ENCODE results near the gene PRKCD.

The PRKCD gene

GRCh38 chr3:53137835-53138446 lies 23.1 kb upstream of the PRKCD start:
- no peak overlapping the region for H3K27ac ChIP-seq (ENCODE audit: low read depth, low read length)
- no peaks in the 10 kb centered on the region for H3K27me3 ChIP-seq (ENCODE audit: control insufficient read depth in 5 of 5, insufficient read depth in 4 of 5, low read length in 5 of 5)
- no peaks in the 10 kb centered on the region for H3K9me3 ChIP-seq (ENCODE audit: control insufficient read depth in 5 of 5, low read length in 5 of 5)
- H3K4me3 ChIP-seq (ENCODE audit: low read depth in 1 of 5, low read length in 5 of 5): no peak overlapping the region
- H3K4me1 ChIP-seq (ENCODE audit: control insufficient read depth in 5 of 5, insufficient read depth in 5 of 5, low read length in 5 of 5): peaks cover 3 to 41% (median 27%) of the 10 kb centered on the region in 5 donors
- no peaks in the 10 kb centered on the region for H3K36me3 ChIP-seq (ENCODE audit: control insufficient read depth in 5 of 5, insufficient read depth in 5 of 5, low read length in 5 of 5)
- H3K9ac ChIP-seq (ENCODE audit: low read length in 5 of 5): no peak overlapping the region

GRCh38 chr3:53139906-53140846 lies 20.8 kb upstream of the PRKCD start:
- Histone ChIP-seq H3K9me3 (ENCODE audit: control insufficient read depth in 5 of 5, low read length in 5 of 5) (no peaks in the 10 kb centered on the region), H3K4me3 (ENCODE audit: low read depth in 1 of 5, low read length in 5 of 5) (no peak overlapping the region)

GRCh38 chr3:53140847-53141845 lies 19.9 kb upstream of the PRKCD start:
- no peaks in the 10 kb centered on the region for H3K27me3 ChIP-seq (ENCODE audit: control insufficient read depth in 5 of 5, insufficient read depth in 4 of 5, low read length in 5 of 5)
- peak overlapping the region; percentile 34 for H3K27ac ChIP-seq (ENCODE audit: low read depth, low read length)
- H3K4me1 ChIP-seq (ENCODE audit: control insufficient read depth in 5 of 5, insufficient read depth in 5 of 5, low read length in 5 of 5): peaks cover 2 to 24% (median 13%) of the 10 kb centered on the region in 5 donors
- H3K9me3 ChIP-seq (ENCODE audit: control insufficient read depth in 5 of 5, low read length in 5 of 5): no peaks in the 10 kb centered on the region
- no peak overlapping the region for H3K4me3 ChIP-seq (ENCODE audit: low read depth in 1 of 5, low read length in 5 of 5)
- no peaks in the 10 kb centered on the region for H3K36me3 ChIP-seq (ENCODE audit: control insufficient read depth in 5 of 5, insufficient read depth in 5 of 5, low read length in 5 of 5)
- peak overlapping the region in 1 of 5 donors; percentile 6 for H3K9ac ChIP-seq (ENCODE audit: low read length in 5 of 5)

More at GRCh38 chr3:53139906-53140846, 20.8 kb upstream of the PRKCD start:
- Histone ChIP-seq H3K9ac (ENCODE audit: low read length in 5 of 5) (no peak overlapping the region), H3K27ac (ENCODE audit: low read depth, low read length) (no peak overlapping the region), H3K4me1 (ENCODE audit: control insufficient read depth in 5 of 5, insufficient read depth in 5 of 5, low read length in 5 of 5) (peaks cover 2 to 29% (median 15%) of the 10 kb centered on the region in 5 donors), H3K36me3 (ENCODE audit: control insufficient read depth in 5 of 5, insufficient read depth in 5 of 5, low read length in 5 of 5) (no peaks in the 10 kb centered on the region), H3K27me3 (ENCODE audit: control insufficient read depth in 5 of 5, insufficient read depth in 4 of 5, low read length in 5 of 5) (no peaks in the 10 kb centered on the region)

GRCh38 chr3:53142986-53143385 lies 18.0 kb upstream of the PRKCD start:
- Histone ChIP-seq H3K4me1 (ENCODE audit: control insufficient read depth in 5 of 5, insufficient read depth in 5 of 5, low read length in 5 of 5) (peaks cover 2 to 37% (median 22%) of the 10 kb centered on the region in 5 donors), H3K9ac (ENCODE audit: low read length in 5 of 5) (no peak overlapping the region), H3K9me3 (ENCODE audit: control insufficient read depth in 5 of 5, low read length in 5 of 5) (no peaks in the 10 kb centered on the region), H3K36me3 (ENCODE audit: control insufficient read depth in 5 of 5, insufficient read depth in 5 of 5, low read length in 5 of 5) (no peaks in the 10 kb centered on the region), H3K4me3 (ENCODE audit: low read depth in 1 of 5, low read length in 5 of 5) (no peak overlapping the region), H3K27ac (ENCODE audit: low read depth, low read length) (no peak overlapping the region), H3K27me3 (ENCODE audit: control insufficient read depth in 5 of 5, insufficient read depth in 4 of 5, low read length in 5 of 5) (no peaks in the 10 kb centered on the region)

- H3K27ac ChIP-seq (ENCODE audit: low read depth, low read length): no peak overlapping the region
- no peaks in the 10 kb centered on the region for H3K36me3 ChIP-seq (ENCODE audit: control insufficient read depth in 5 of 5, insufficient read depth in 5 of 5, low read length in 5 of 5)
- no peaks in the 10 kb centered on the region for H3K27me3 ChIP-seq (ENCODE audit: control insufficient read depth in 5 of 5, insufficient read depth in 4 of 5, low read length in 5 of 5)
- no peak overlapping the region for H3K9ac ChIP-seq (ENCODE audit: low read length in 5 of 5)
- H3K9me3 ChIP-seq (ENCODE audit: control insufficient read depth in 5 of 5, low read length in 5 of 5): no peaks in the 10 kb centered on the region
- no peak overlapping the region for H3K4me3 ChIP-seq (ENCODE audit: low read depth in 1 of 5, low read length in 5 of 5)
- peaks cover 2 to 40% (median 24%) of the 10 kb centered on the region in 5 donors for H3K4me1 ChIP-seq (ENCODE audit: control insufficient read depth in 5 of 5, insufficient read depth in 5 of 5, low read length in 5 of 5)
Measured at GRCh38 chr3:53144446-53144845, 16.6 kb upstream of the PRKCD start.

GRCh38 chr3:53144862-53145712 lies 15.9 kb upstream of the PRKCD start:
- Histone ChIP-seq H3K36me3 (ENCODE audit: control insufficient read depth in 5 of 5, insufficient read depth in 5 of 5, low read length in 5 of 5) (no peaks in the 10 kb centered on the region), H3K4me3 (ENCODE audit: low read depth in 1 of 5, low read length in 5 of 5) (no peak overlapping the region), H3K4me1 (ENCODE audit: control insufficient read depth in 5 of 5, insufficient read depth in 5 of 5, low read length in 5 of 5) (peaks cover 4 to 46% (median 29%) of the 10 kb centered on the region in 5 donors), H3K27ac (ENCODE audit: low read depth, low read length) (no peak overlapping the region), H3K9ac (ENCODE audit: low read length in 5 of 5) (peak overlapping the region in 1 of 5 donors; percentile 38), H3K9me3 (ENCODE audit: control insufficient read depth in 5 of 5, low read length in 5 of 5) (no peaks in the 10 kb centered on the region), H3K27me3 (ENCODE audit: control insufficient read depth in 5 of 5, insufficient read depth in 4 of 5, low read length in 5 of 5) (no peaks in the 10 kb centered on the region)

- H3K36me3 ChIP-seq (ENCODE audit: control insufficient read depth in 5 of 5, insufficient read depth in 5 of 5, low read length in 5 of 5): no peaks in the 10 kb centered on the region
- H3K27me3 ChIP-seq (ENCODE audit: control insufficient read depth in 5 of 5, insufficient read depth in 4 of 5, low read length in 5 of 5): no peaks in the 10 kb centered on the region
- H3K27ac ChIP-seq (ENCODE audit: low read depth, low read length): no peak overlapping the region
- H3K4me1 ChIP-seq (ENCODE audit: control insufficient read depth in 5 of 5, insufficient read depth in 5 of 5, low read length in 5 of 5): peaks cover 4 to 52% (median 35%) of the 10 kb centered on the region in 5 donors
- H3K9me3 ChIP-seq (ENCODE audit: control insufficient read depth in 5 of 5, low read length in 5 of 5): no peaks in the 10 kb centered on the region
- no peak overlapping the region for H3K9ac ChIP-seq (ENCODE audit: low read length in 5 of 5)
- H3K4me3 ChIP-seq (ENCODE audit: low read depth in 1 of 5, low read length in 5 of 5): no peak overlapping the region
Measured at GRCh38 chr3:53145713-53146080, 15.3 kb upstream of the PRKCD start.

- no peak overlapping the region for H3K4me3 ChIP-seq (ENCODE audit: low read depth in 1 of 5, low read length in 5 of 5)
- no peak overlapping the region for H3K27ac ChIP-seq (ENCODE audit: low read depth, low read length)
- no peaks in the 10 kb centered on the region for H3K27me3 ChIP-seq (ENCODE audit: control insufficient read depth in 5 of 5, insufficient read depth in 4 of 5, low read length in 5 of 5)
- peaks cover 2 to 53% (median 32%) of the 10 kb centered on the region in 5 donors for H3K4me1 ChIP-seq (ENCODE audit: control insufficient read depth in 5 of 5, insufficient read depth in 5 of 5, low read length in 5 of 5)
- no peaks in the 10 kb centered on the region for H3K9me3 ChIP-seq (ENCODE audit: control insufficient read depth in 5 of 5, low read length in 5 of 5)
- peak overlapping the region in 2 of 5 donors; percentile 21 to 25 for H3K9ac ChIP-seq (ENCODE audit: low read length in 5 of 5)
- no peaks in the 10 kb centered on the region for H3K36me3 ChIP-seq (ENCODE audit: control insufficient read depth in 5 of 5, insufficient read depth in 5 of 5, low read length in 5 of 5)
Measured at GRCh38 chr3:53146319-53146891, 14.6 kb upstream of the PRKCD start.
